Large intestine (tissue), 3 donors: ENCODE measurements around the gene SFMBT1. TPM values are rescaled to one million over a fixed set of nuclear protein-coding genes. Genes with fewer than 3 reads are reported as not detected.
A peak's percentile ranks its signal among the peaks of the same experiment; 100 is the strongest.

Source experiments
- DNase-seq, 2 donors: peaks; one replicate each; pipeline versions ENCODE4 v3.0.0 to v3.0.0-alpha.2; 2013
- H3K27ac ChIP-seq: one replicate; pipeline ENCODE4 v1.5.1; 2013; ENCODE audit warnings: low read length
- H3K27me3 ChIP-seq: 2 replicates; pipeline ENCODE4 v1.6.1; 2013; ENCODE audit warnings: low read length; ENCODE audit not compliant: control insufficient read depth, insufficient read depth
- H3K36me3 ChIP-seq: 2 replicates; pipeline ENCODE4 v1.6.1; 2013; ENCODE audit warnings: low read length; ENCODE audit not compliant: control insufficient read depth, insufficient read depth
- H3K4me1 ChIP-seq: one replicate; pipeline ENCODE4 v1.6.1; 2013; ENCODE audit warnings: low read length; ENCODE audit not compliant: control insufficient read depth, insufficient read depth
- H3K4me3 ChIP-seq: one replicate; pipeline ENCODE4 v1.5.1; 2013; ENCODE audit warnings: low read length
- H3K9me3 ChIP-seq: one replicate; pipeline ENCODE4 v1.6.1; 2013; ENCODE audit warnings: mild to moderate bottlenecking, low read depth, low read length, moderate library complexity; ENCODE audit not compliant: control insufficient read depth
- WGBS: methylation state at CpG from one replicate; pipeline ENCODE4 v1.1.5; 2013; ENCODE audit warnings: low lambda C conversion rate; ENCODE audit not compliant: insufficient coverage; 5-methylcytosine and 5-hydroxymethylcytosine counted together
- polyA plus RNA-seq: library from polyadenylated mRNA; unstranded; fragments of 120-200 nt; gene quantifications from one replicate; pipeline ENCODE4 v1.2.1, GENCODE V29; 2013

SFMBT1 gene
- polyA plus RNA-seq, 1 donor, result 12.8 TPM

- Histone ChIP-seq H3K27ac (peak overlapping the region; percentile 65), H3K4me3 (peak overlapping the region; percentile 59), H3K9me3 (no peaks in the 10 kb centered on the region), H3K27me3 (no peaks in the 10 kb centered on the region), H3K36me3 (peaks cover 2% of the 10 kb centered on the region), H3K4me1 (peaks cover 18% of the 10 kb centered on the region)
- no CpG with 5 or more reads among the region's 17 CpGs for WGBS
- DNase-seq, result no peak
Measured at GRCh38 chr3:53073553-53074365, 27.9 kb upstream of the SFMBT1 start.

- no CpG with 5 or more reads among the region's 32 CpGs for whole genome bisulfite sequencing
- Histone ChIP-seq H3K9me3 (no peaks in the 10 kb centered on the region), H3K4me1 (peaks cover 18% of the 10 kb centered on the region), H3K27ac (peak overlapping the region; percentile 65), H3K27me3 (no peaks in the 10 kb centered on the region), H3K4me3 (peak overlapping the region; percentile 59), H3K36me3 (peaks cover 2% of the 10 kb centered on the region)
- peak; percentile 82 to 88 for DNase-seq
Measured at GRCh38 chr3:53072653-53073552, 27.0 kb upstream of the SFMBT1 start.

- DNase-seq, result no peak
- no peaks in the 10 kb centered on the region for H3K9me3 ChIP-seq
- H3K36me3 ChIP-seq, result no peaks in the 10 kb centered on the region
- WGBS, result no CpG with 5 or more reads among the region's 11 CpGs
- peak overlapping the region; percentile 59 for H3K4me3 ChIP-seq
- peak overlapping the region; percentile 65 for H3K27ac ChIP-seq
- peaks cover 18% of the 10 kb centered on the region for H3K4me1 ChIP-seq
- no peaks in the 10 kb centered on the region for H3K27me3 ChIP-seq
Measured at GRCh38 chr3:53071882-53072431, 26.1 kb upstream of the SFMBT1 start.

DNA sequence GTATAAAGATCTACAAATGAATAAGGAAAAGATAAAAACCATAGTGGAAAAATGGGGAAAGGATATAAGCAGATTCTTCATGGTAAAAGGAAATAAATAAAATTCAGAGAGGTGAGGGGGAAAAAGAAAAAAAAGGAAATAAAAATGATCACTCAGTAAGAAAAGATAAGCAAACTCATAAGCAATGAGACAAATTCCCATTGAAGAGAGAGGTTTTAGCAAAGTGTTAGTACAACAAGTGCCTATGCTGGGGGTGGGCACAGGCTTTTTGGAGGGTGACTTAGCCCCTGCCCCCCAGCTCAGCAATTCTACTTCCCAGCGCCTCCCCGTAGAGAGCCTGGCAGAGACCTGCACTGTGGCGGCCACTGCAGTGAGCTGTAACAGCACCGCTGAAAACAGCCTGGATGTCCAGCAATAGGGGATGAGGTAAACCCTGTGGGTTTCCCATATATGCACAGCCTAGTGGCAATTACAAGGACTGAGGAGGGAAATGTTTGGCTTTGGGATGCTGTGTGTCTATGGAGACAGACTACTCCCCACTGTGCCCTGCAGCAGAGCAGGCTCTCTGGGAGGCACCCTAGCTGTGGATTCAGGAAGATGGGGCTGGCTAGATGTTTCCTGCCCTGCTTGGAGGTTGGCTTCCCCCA is 23.7 kb upstream of the SFMBT1 start:
- Histone ChIP-seq H3K9me3 (no peaks in the 10 kb centered on the region), H3K4me3 (no peak overlapping the region), H3K4me1 (peaks cover 18% of the 10 kb centered on the region), H3K27me3 (no peaks in the 10 kb centered on the region), H3K27ac (no peak overlapping the region), H3K36me3 (no peaks in the 10 kb centered on the region)
- no CpG with 5 or more reads among the region's 4 CpGs for WGBS
- no peak for DNase-seq

- H3K27ac ChIP-seq, result no peak overlapping the region
- H3K4me1 ChIP-seq, result peaks cover 9% of the 10 kb centered on the region
- H3K27me3 ChIP-seq, result no peaks in the 10 kb centered on the region
- no peak for DNase-seq
- WGBS, result no CpG with 5 or more reads among the region's 3 CpGs
- H3K36me3 ChIP-seq, result no peaks in the 10 kb centered on the region
- H3K9me3 ChIP-seq, result no peaks in the 10 kb centered on the region
- H3K4me3 ChIP-seq, result no peak overlapping the region
Measured at GRCh38 chr3:53068176-53068575, 22.3 kb upstream of the SFMBT1 start.

- H3K4me3 ChIP-seq, result no peak overlapping the region
- DNase-seq, result no peak
- no peaks in the 10 kb centered on the region for H3K27me3 ChIP-seq
- no peaks in the 10 kb centered on the region for H3K36me3 ChIP-seq
- H3K4me1 ChIP-seq, result peaks cover 9% of the 10 kb centered on the region
- whole genome bisulfite sequencing, result no CpG with 5 or more reads among the region's 3 CpGs
- no peak overlapping the region for H3K27ac ChIP-seq
- H3K9me3 ChIP-seq, result no peaks in the 10 kb centered on the region
Measured at GRCh38 chr3:53067567-53067966, 21.7 kb upstream of the SFMBT1 start.

DNA sequence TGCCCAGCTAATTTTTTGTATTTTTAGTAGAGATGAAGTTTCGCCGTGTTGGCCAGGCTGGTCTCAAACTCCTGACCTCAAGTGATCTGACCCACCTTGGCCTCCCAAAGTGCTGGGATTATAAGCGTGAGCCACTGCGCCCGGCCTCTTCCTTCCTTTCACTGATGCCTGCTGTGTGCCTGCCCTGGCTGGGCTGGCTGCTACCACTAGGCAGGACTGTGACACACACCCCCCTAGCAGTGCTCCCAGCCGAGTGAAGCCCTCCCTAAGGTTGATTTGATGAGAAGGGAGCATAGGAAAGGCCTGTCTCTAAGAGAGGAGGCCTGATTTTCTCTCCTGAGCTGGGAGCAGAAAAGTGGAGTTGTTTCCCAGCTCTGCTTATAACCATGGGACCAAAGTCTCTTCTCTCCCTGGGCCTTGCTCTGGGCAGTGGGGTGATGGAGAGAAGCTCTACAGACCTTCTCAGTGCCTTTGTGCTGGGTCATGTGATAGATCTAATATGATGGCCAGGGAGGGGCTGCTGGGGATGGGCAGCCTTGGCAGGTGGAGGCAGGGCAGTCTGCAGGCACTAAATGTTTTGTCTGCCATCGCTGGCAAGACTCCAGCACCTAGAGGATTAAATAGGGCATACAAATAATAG is 20.1 kb upstream of the SFMBT1 start:
- WGBS, result no CpG with 5 or more reads among the region's 7 CpGs
- no peak for DNase-seq
- H3K9me3 ChIP-seq, result no peaks in the 10 kb centered on the region

GRCh38 chr3:53062905-53063304 is 17.0 kb upstream of the SFMBT1 start:
- no peak overlapping the region for H3K4me3 ChIP-seq
- H3K27me3 ChIP-seq, result no peaks in the 10 kb centered on the region
- H3K4me1 ChIP-seq, result no peaks in the 10 kb centered on the region
- no peaks in the 10 kb centered on the region for H3K36me3 ChIP-seq
- no peak overlapping the region for H3K27ac ChIP-seq
- H3K9me3 ChIP-seq, result no peaks in the 10 kb centered on the region
- no peak for DNase-seq
- no CpG with 5 or more reads among the region's 2 CpGs for WGBS

More for the DNA sequence above, 20.1 kb upstream of the SFMBT1 start:
- Histone ChIP-seq H3K27ac (no peak overlapping the region), H3K27me3 (no peaks in the 10 kb centered on the region), H3K4me3 (no peak overlapping the region), H3K36me3 (no peaks in the 10 kb centered on the region), H3K4me1 (no peaks in the 10 kb centered on the region)

DNA sequence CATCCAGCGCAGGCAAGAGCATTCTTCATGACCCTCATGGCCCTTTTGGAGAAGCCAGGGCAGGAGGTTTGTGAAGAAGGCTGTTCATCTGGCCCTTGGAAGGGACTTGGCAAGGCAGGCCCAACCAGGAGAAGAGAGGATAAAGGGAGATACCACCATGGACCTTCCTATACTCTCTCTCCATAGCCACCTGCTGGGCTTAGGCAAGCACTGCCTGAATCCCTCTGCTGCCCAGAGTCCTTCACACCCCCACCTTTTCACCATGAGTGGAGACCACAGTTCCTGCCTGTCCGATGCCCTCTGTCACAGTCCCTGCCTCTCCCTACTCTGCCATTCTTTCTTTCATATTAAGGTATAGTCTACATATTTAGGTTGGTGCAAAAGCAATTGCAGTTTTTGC is 10.6 kb upstream of the SFMBT1 start:
- DNase-seq, result no peak
- WGBS, result no CpG with 5 or more reads among the region's 2 CpGs
- Histone ChIP-seq H3K4me1 (no peaks in the 10 kb centered on the region), H3K27ac (no peak overlapping the region), H3K9me3 (no peaks in the 10 kb centered on the region), H3K36me3 (no peaks in the 10 kb centered on the region), H3K4me3 (no peak overlapping the region), H3K27me3 (no peaks in the 10 kb centered on the region)
